Gastroesophageal sphincter (tissue), 4 donors: ENCODE results near the gene EDAR. TPM values are rescaled to one million over a fixed set of nuclear protein-coding genes. Genes with fewer than 3 reads are reported as not detected.

ENCODE experiments used
- ATAC-seq: fragments of 150-250 bp; one replicate; pipeline ENCODE4 v1.9.1; 2016; ENCODE audit warnings: mild to moderate bottlenecking, moderate library complexity
- H3K27ac ChIP-seq, 4 donors: fragments of 200-600 bp; sonication (generic) in 3 of 4; 1 replicate in 3 of 4; 2 replicates in 1 of 4; pipeline ENCODE4 v1.5.1; 2016 to 2019
- H3K27me3 ChIP-seq: fragments of 200-600 bp; sonication (generic); one replicate; pipeline ENCODE4 v1.5.1; 2019
- H3K36me3 ChIP-seq, 2 donors: fragments of 200-600 bp; sonication (generic); one replicate each; pipeline ENCODE4 v1.5.1; 2019; ENCODE audit warnings: control low read depth in 1 of 2
- H3K4me1 ChIP-seq, 3 donors: fragments of 200-600 bp; sonication (generic); 1 replicate in 2 of 3; 2 replicates in 1 of 3; pipeline ENCODE4 v1.5.1; 2016 to 2019; ENCODE audit warnings: control low read depth in 2 of 3
- H3K4me3 ChIP-seq, 2 donors: fragments of 200-600 bp; sonication (generic); one replicate each; pipeline ENCODE4 v1.5.1; 2019; ENCODE audit warnings: mild to moderate bottlenecking in 1 of 2, moderate library complexity in 1 of 2
- H3K9me3 ChIP-seq, 3 donors: fragments of 200-600 bp; sonication (generic); one replicate each; pipeline ENCODE4 v1.5.1; 2017 to 2019; ENCODE audit warnings: control low read depth in 2 of 3
- EP300 ChIP-seq: sonication (generic); formaldehyde crosslinking; IDR thresholded peaks from one replicate; pipeline ENCODE4 v1.6.1; 2017; ENCODE audit warnings: antibody characterized with exemption, mild to moderate bottlenecking
- POLR2A ChIP-seq, 2 donors: fragments of 450-650 bp; IDR thresholded peaks; one replicate each; pipeline ENCODE4 v1.6.1; 2017; ENCODE audit warnings: antibody characterized with exemption in 2 of 2, mild to moderate bottlenecking in 2 of 2, moderate library complexity in 1 of 2
- POLR2AphosphoS5 ChIP-seq: sonication (generic); formaldehyde crosslinking; IDR thresholded peaks from one replicate; pipeline ENCODE4 v1.6.1; 2017; ENCODE audit warnings: antibody characterized with exemption
- WGBS, 2 donors: methylation state at CpG; one replicate each; pipeline ENCODE4 v1.1.5; 2018; ENCODE audit warnings: low coverage in 1 of 2; 5-methylcytosine and 5-hydroxymethylcytosine counted together
- total RNA-seq, 4 donors: library from RNA; depleted of rRNA; stranded (reverse); fragments of >200 nt; gene quantifications; one replicate each; pipeline ENCODE4 v1.1.0, GENCODE V29; 2016
- TF ChIP-seq, protein P1 (sequence below), 4 experiments: fragments of 200-600 bp in 2 of 4; fragments of 450-650 bp in 2 of 4; sonication (generic) in 1 of 4; IDR thresholded peaks; one replicate each; pipeline ENCODE4 v1.5.1; 2017 to 2019; ENCODE audit warnings: antibody characterized with exemption in 4 of 4, mild to moderate bottlenecking in 2 of 4, moderate library complexity in 2 of 4

EDAR gene
- total RNA-seq = under 1 TPM in 1 of 4 donors, not detected in 3; 0.92 TPM

- TF ChIP-seq POLR2A (IDR thresholded peaks at IDR 0.05) = no peak
- TF ChIP-seq, protein P1, sequence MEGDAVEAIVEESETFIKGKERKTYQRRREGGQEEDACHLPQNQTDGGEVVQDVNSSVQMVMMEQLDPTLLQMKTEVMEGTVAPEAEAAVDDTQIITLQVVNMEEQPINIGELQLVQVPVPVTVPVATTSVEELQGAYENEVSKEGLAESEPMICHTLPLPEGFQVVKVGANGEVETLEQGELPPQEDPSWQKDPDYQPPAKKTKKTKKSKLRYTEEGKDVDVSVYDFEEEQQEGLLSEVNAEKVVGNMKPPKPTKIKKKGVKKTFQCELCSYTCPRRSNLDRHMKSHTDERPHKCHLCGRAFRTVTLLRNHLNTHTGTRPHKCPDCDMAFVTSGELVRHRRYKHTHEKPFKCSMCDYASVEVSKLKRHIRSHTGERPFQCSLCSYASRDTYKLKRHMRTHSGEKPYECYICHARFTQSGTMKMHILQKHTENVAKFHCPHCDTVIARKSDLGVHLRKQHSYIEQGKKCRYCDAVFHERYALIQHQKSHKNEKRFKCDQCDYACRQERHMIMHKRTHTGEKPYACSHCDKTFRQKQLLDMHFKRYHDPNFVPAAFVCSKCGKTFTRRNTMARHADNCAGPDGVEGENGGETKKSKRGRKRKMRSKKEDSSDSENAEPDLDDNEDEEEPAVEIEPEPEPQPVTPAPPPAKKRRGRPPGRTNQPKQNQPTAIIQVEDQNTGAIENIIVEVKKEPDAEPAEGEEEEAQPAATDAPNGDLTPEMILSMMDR (IDR thresholded peaks at IDR 0.05) = peak in 2 of 4 experiments; percentile 33 to 55
- no peaks in the 10 kb centered on the region for H3K36me3 ChIP-seq
- ATAC-seq = peak; percentile 39
- no peak within 1 kb of the TSS for H3K4me3 ChIP-seq
- no peaks in the 10 kb centered on the region for H3K9me3 ChIP-seq
- no peak within 1 kb of the TSS for H3K27ac ChIP-seq
- WGBS, 2 donors = 21 to 35% methylated on average over 9 to 13 of the region's 20 CpGs
- H3K4me1 ChIP-seq = peaks cover 0 to 6% (median 0%) of the 10 kb centered on the region in 3 donors
- peaks cover 31% of the 10 kb centered on the region for H3K27me3 ChIP-seq
Observed at GRCh38 chr2:108988796-108989713, at the start of gene EDAR. Gene EDAR (minus strand): TSS chr2:108989220. CDS start chr2:108931014, 58,206 bp downstream.

GRCh38 chr2:109033171-109033570 lies 44.2 kb upstream of the EDAR start:
- WGBS, 2 donors = 100% methylated on average over 1 to 4 of the region's 6 CpGs
- Histone ChIP-seq H3K36me3 (no peaks in the 10 kb centered on the region), H3K4me3 (no peak overlapping the region), H3K27me3 (no peaks in the 10 kb centered on the region), H3K4me1 (peaks cover 0 to 18% (median 0%) of the 10 kb centered on the region in 3 donors), H3K9me3 (no peaks in the 10 kb centered on the region), H3K27ac (no peak overlapping the region)
- TF ChIP-seq POLR2AphosphoS5 = no peak
- TF ChIP-seq POLR2A (IDR thresholded peaks at IDR 0.05) = no peak
- no peak for TF ChIP-seq EP300
- TF ChIP-seq, protein P1 (IDR thresholded peaks at IDR 0.05) = no peak
- ATAC-seq = no peak

GRCh38 chr2:109032229-109032820 lies 43.3 kb upstream of the EDAR start:
- Histone ChIP-seq H3K4me3 (peak overlapping the region in 1 of 2 donors; percentile 49), H3K4me1 (peaks cover 0 to 18% (median 0%) of the 10 kb centered on the region in 3 donors), H3K9me3 (no peaks in the 10 kb centered on the region), H3K36me3 (no peaks in the 10 kb centered on the region), H3K27ac (peak overlapping the region in 1 of 4 donors; percentile 27), H3K27me3 (no peaks in the 10 kb centered on the region)
- TF ChIP-seq, protein P1 (IDR thresholded peaks at IDR 0.05) = no peak
- TF ChIP-seq POLR2AphosphoS5 (no peak), EP300 (no peak), POLR2A (IDR thresholded peaks at IDR 0.05) (no peak)
- 71 to 90% methylated on average over 2 to 9 of the region's 9 CpGs for whole genome bisulfite sequencing, 2 donors
- no peak for ATAC-seq

GRCh38 chr2:109031476-109032228 lies 42.6 kb upstream of the EDAR start:
- 0 to 2% methylated on average over 11 to 17 of the region's 51 CpGs for WGBS, 2 donors
- peak; percentile 57 for ATAC-seq
- H3K4me1 ChIP-seq = peaks cover 0 to 18% (median 0%) of the 10 kb centered on the region in 3 donors
- no peaks in the 10 kb centered on the region for H3K27me3 ChIP-seq
- H3K9me3 ChIP-seq = no peaks in the 10 kb centered on the region
- H3K27ac ChIP-seq = peak overlapping the region in 2 of 4 donors; percentile 14 to 27
- TF ChIP-seq POLR2A (IDR thresholded peaks at IDR 0.05) (no peak), EP300 (no peak), POLR2AphosphoS5 (peak; percentile 7)
- TF ChIP-seq, protein P1 (IDR thresholded peaks at IDR 0.05) = peak in 1 of 4 experiments; percentile 8
- H3K36me3 ChIP-seq = no peaks in the 10 kb centered on the region
- peak overlapping the region; percentile 32 to 49 for H3K4me3 ChIP-seq
